HEK293 (cell line): ENCODE data around the gene PRKG1.
A peak's percentile ranks its signal among the peaks of the same experiment; 100 is the strongest.

Experiments used
- GFI1B ChIP-seq: fragments of 450-650 bp; formaldehyde crosslinking; IDR thresholded peaks from 2 replicates; pipeline ENCODE4 v1.5.1; 2016; ENCODE audit warnings: missing biosample characterization, missing genetic modification characterization
- MEIS1 ChIP-seq: sonication (generic); formaldehyde crosslinking; IDR thresholded peaks from 2 replicates; pipeline ENCODE4 v1.8.1; 2022; ENCODE audit warnings: missing genetic modification reagents, mild to moderate bottlenecking, borderline replicate concordance
- MYNN ChIP-seq: fragments of 450-650 bp; formaldehyde crosslinking; IDR thresholded peaks from 2 replicates; pipeline ENCODE4 v1.5.1; 2016; ENCODE audit warnings: missing biosample characterization, missing genetic modification characterization, borderline replicate concordance
- MZF1 ChIP-seq: fragments of 450-650 bp; formaldehyde crosslinking; IDR thresholded peaks from 2 replicates; pipeline ENCODE4 v1.5.1; 2017; ENCODE audit warnings: missing biosample characterization, missing genetic modification characterization, borderline replicate concordance
- OSR2 ChIP-seq: fragments of 450-650 bp; formaldehyde crosslinking; IDR thresholded peaks from 2 replicates; pipeline ENCODE4 v1.5.1; 2016; ENCODE audit warnings: missing biosample characterization, missing genetic modification characterization
- TRIM28 ChIP-seq: IDR thresholded peaks from 2 replicates; pipeline ENCODE4 v1.6.1; 2011; ENCODE audit warnings: low read length, control low read depth, borderline replicate concordance
- ZBTB1 ChIP-seq: fragments of 450-650 bp; formaldehyde crosslinking; IDR thresholded peaks from 2 replicates; pipeline ENCODE4 v1.5.1; 2016; ENCODE audit warnings: missing biosample characterization, missing genetic modification characterization
- ZBTB17 ChIP-seq: fragments of 450-650 bp; formaldehyde crosslinking; IDR thresholded peaks from 2 replicates; pipeline ENCODE4 v1.5.1; 2016; ENCODE audit warnings: missing biosample characterization, missing genetic modification characterization
- ZEB2 ChIP-seq: fragments of 450-650 bp; formaldehyde crosslinking; IDR thresholded peaks from 2 replicates; pipeline ENCODE4 v1.5.1; 2016; ENCODE audit warnings: missing biosample characterization, missing genetic modification characterization
- ZFP41 ChIP-seq: fragments of 450-650 bp; formaldehyde crosslinking; IDR thresholded peaks from 2 replicates; pipeline ENCODE4 v1.5.1; 2016; ENCODE audit warnings: missing biosample characterization, missing genetic modification characterization, borderline replicate concordance
- ZIC2 ChIP-seq: fragments of 450-650 bp; formaldehyde crosslinking; IDR thresholded peaks from 2 replicates; pipeline ENCODE4 v1.5.1; 2016; ENCODE audit warnings: missing biosample characterization, missing genetic modification characterization
- ZNF121 ChIP-seq: fragments of 450-650 bp; formaldehyde crosslinking; IDR thresholded peaks from 2 replicates; pipeline ENCODE4 v1.5.1; 2016; ENCODE audit warnings: missing biosample characterization, missing genetic modification characterization
- ZNF138 ChIP-seq: fragments of 450-650 bp; formaldehyde crosslinking; IDR thresholded peaks from 2 replicates; pipeline ENCODE4 v1.5.1; 2016; ENCODE audit warnings: missing biosample characterization, missing genetic modification characterization, borderline replicate concordance
- ZNF211 ChIP-seq: fragments of 450-650 bp; formaldehyde crosslinking; IDR thresholded peaks from 2 replicates; pipeline ENCODE4 v1.5.1; 2016; ENCODE audit warnings: low read depth, missing biosample characterization, missing genetic modification characterization
- ZNF221 ChIP-seq: fragments of 450-650 bp; formaldehyde crosslinking; IDR thresholded peaks from 2 replicates; pipeline ENCODE4 v1.5.1; 2017; ENCODE audit warnings: missing biosample characterization, missing genetic modification characterization, borderline replicate concordance
- ZNF274 ChIP-seq, 2 experiments: fragments of 200-500 bp in 1 of 2; fragments of 450-650 bp in 1 of 2; sonication (Bioruptor generic) in 1 of 2; formaldehyde crosslinking in 1 of 2; IDR thresholded peaks; 2 replicates each; pipeline versions ENCODE4 v1.5.1 to v1.6.1; 2014 to 2016; ENCODE audit warnings: borderline replicate concordance in 1 of 2, inconsistent platforms in 1 of 2, low read length in 1 of 2, missing biosample characterization in 1 of 2, missing genetic modification characterization in 1 of 2
- ZNF292 ChIP-seq: fragments of 450-650 bp; formaldehyde crosslinking; IDR thresholded peaks from 2 replicates; pipeline ENCODE4 v1.5.1; 2016; ENCODE audit warnings: low read depth, missing biosample characterization, missing genetic modification characterization, borderline replicate concordance
- ZNF350 ChIP-seq: fragments of 450-650 bp; formaldehyde crosslinking; IDR thresholded peaks from 2 replicates; pipeline ENCODE4 v1.5.0; 2017; ENCODE audit warnings: missing biosample characterization, mild to moderate bottlenecking, missing genetic modification characterization
- ZNF366 ChIP-seq: fragments of 450-650 bp; formaldehyde crosslinking; conservative IDR thresholded peaks from 2 replicates; pipeline ENCODE4 v1.5.1; 2016; ENCODE audit warnings: missing biosample characterization, missing genetic modification characterization
- ZNF501 ChIP-seq: fragments of 450-650 bp; formaldehyde crosslinking; IDR thresholded peaks from 2 replicates; pipeline ENCODE4 v1.5.1; 2016; ENCODE audit warnings: missing biosample characterization, missing genetic modification characterization
- ZNF561 ChIP-seq: fragments of 450-650 bp; IDR thresholded peaks from 2 replicates; pipeline ENCODE4 v1.5.1; 2018; ENCODE audit warnings: missing biosample characterization, missing genetic modification characterization, borderline replicate concordance
- ZNF585B ChIP-seq: fragments of 450-650 bp; formaldehyde crosslinking; IDR thresholded peaks from 2 replicates; pipeline ENCODE4 v1.5.1; 2016; ENCODE audit warnings: missing biosample characterization, missing genetic modification characterization
- ZNF621 ChIP-seq: fragments of 450-650 bp; formaldehyde crosslinking; IDR thresholded peaks from 2 replicates; pipeline ENCODE4 v1.5.1; 2017; ENCODE audit warnings: missing biosample characterization, missing genetic modification characterization
- ZNF624 ChIP-seq: fragments of 450-650 bp; formaldehyde crosslinking; IDR thresholded peaks from 2 replicates; pipeline ENCODE4 v1.5.1; 2017; ENCODE audit warnings: missing biosample characterization, missing genetic modification characterization
- ZNF658 ChIP-seq: fragments of 450-650 bp; formaldehyde crosslinking; IDR thresholded peaks from 2 replicates; pipeline ENCODE4; 2016; ENCODE audit warnings: missing biosample characterization, missing genetic modification characterization
- ZNF76 ChIP-seq: fragments of 450-650 bp; formaldehyde crosslinking; IDR thresholded peaks from 2 replicates; pipeline ENCODE4; 2016; ENCODE audit warnings: low read depth, missing biosample characterization, missing genetic modification characterization, borderline replicate concordance
- ZNF777 ChIP-seq: fragments of 450-650 bp; formaldehyde crosslinking; IDR thresholded peaks from 2 replicates; pipeline ENCODE4 v1.5.1; 2017; ENCODE audit warnings: missing biosample characterization, missing genetic modification characterization, borderline replicate concordance
- ZNF792 ChIP-seq: fragments of 450-650 bp; formaldehyde crosslinking; IDR thresholded peaks from 2 replicates; pipeline ENCODE4 v1.5.1; 2016; ENCODE audit warnings: missing biosample characterization, missing genetic modification characterization
- TF ChIP-seq, protein P1 (sequence below): fragments of 450-650 bp; formaldehyde crosslinking; IDR thresholded peaks from 2 replicates; pipeline ENCODE4 v1.5.1; 2016; ENCODE audit warnings: missing biosample characterization, missing genetic modification characterization
- TF ChIP-seq, protein P2 (sequence below): fragments of 450-650 bp; formaldehyde crosslinking; IDR thresholded peaks from 2 replicates; pipeline ENCODE4 v1.5.1; 2017; ENCODE audit warnings: missing biosample characterization, missing genetic modification characterization
- TF ChIP-seq, protein P3 (sequence below): fragments of 450-650 bp; formaldehyde crosslinking; IDR thresholded peaks from 2 replicates; pipeline ENCODE4 v1.5.1; 2017; ENCODE audit warnings: missing biosample characterization, mild to moderate bottlenecking, missing genetic modification characterization, moderate library complexity
- TF ChIP-seq, protein P4 (sequence below): fragments of 450-650 bp; formaldehyde crosslinking; IDR thresholded peaks from 2 replicates; pipeline ENCODE4 v1.5.1; 2016; ENCODE audit warnings: missing biosample characterization, missing genetic modification characterization

PRKG1 gene

DNA sequence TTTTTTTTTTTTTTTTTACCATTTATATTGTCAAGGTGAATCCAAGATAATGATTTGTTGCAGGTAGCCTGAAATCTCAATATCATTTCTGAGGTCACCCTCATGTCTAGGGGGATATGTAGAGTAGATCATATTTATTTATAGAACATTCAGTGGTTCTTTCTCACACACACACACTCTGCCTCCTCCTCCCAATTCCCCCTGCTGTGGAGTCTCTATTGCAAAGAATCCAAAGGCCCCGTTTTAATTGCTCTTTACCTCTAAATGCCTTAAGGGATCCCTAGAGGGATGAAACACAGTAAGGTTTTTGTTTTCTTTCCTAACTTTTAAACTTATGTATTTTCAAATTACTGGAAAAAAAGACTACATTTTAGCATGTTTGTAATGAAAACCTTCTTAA is 170.0 kb downstream of the PRKG1 start (continued):
- TF ChIP-seq, protein P1, sequence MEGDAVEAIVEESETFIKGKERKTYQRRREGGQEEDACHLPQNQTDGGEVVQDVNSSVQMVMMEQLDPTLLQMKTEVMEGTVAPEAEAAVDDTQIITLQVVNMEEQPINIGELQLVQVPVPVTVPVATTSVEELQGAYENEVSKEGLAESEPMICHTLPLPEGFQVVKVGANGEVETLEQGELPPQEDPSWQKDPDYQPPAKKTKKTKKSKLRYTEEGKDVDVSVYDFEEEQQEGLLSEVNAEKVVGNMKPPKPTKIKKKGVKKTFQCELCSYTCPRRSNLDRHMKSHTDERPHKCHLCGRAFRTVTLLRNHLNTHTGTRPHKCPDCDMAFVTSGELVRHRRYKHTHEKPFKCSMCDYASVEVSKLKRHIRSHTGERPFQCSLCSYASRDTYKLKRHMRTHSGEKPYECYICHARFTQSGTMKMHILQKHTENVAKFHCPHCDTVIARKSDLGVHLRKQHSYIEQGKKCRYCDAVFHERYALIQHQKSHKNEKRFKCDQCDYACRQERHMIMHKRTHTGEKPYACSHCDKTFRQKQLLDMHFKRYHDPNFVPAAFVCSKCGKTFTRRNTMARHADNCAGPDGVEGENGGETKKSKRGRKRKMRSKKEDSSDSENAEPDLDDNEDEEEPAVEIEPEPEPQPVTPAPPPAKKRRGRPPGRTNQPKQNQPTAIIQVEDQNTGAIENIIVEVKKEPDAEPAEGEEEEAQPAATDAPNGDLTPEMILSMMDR (tag by site-specific recombination) = no peak
- TF ChIP-seq GFI1B (tag by site-specific recombination) (no peak), ZNF366 (tag by site-specific recombination) (peak; percentile 33; the same call in 1 of the 2 replicates), OSR2 (tag by site-specific recombination) (no peak), ZNF292 (tag by site-specific recombination) (no peak), ZNF121 (tag by site-specific recombination) (no peak), MZF1 (tag by site-specific recombination) (peak; percentile 33; the same call in 1 of the 2 replicates), ZNF138 (tag by site-specific recombination) (no peak), ZNF274 (IDR thresholded peaks at IDR 0.05; ENCODE audit: low read length) (no peak), ZNF274 (tag by site-specific recombination; IDR thresholded peaks at IDR 0.05; ENCODE audit: borderline replicate concordance) (no peak), ZNF561 (no peak), MEIS1 (CRISPR knock-in tag) (no peak), ZIC2 (peak; percentile 41; the same call in 1 of the 2 replicates), ZNF777 (tag by site-specific recombination) (no peak), ZNF76 (tag by site-specific recombination) (no peak), ZNF211 (tag by site-specific recombination) (no peak), MYNN (no peak), ZEB2 (tag by site-specific recombination) (no peak), ZNF501 (tag by site-specific recombination) (no peak), ZBTB1 (tag by site-specific recombination) (no peak), ZNF792 (tag by site-specific recombination) (no peak), ZNF624 (tag by site-specific recombination) (no peak), ZNF350 (tag by site-specific recombination) (no peak), ZNF585B (tag by site-specific recombination) (no peak), TRIM28 (no peak), ZNF658 (no peak), ZNF621 (tag by site-specific recombination) (no peak), ZFP41 (tag by site-specific recombination) (no peak), ZBTB17 (no peak), ZNF221 (no peak)
- TF ChIP-seq, protein P2, sequence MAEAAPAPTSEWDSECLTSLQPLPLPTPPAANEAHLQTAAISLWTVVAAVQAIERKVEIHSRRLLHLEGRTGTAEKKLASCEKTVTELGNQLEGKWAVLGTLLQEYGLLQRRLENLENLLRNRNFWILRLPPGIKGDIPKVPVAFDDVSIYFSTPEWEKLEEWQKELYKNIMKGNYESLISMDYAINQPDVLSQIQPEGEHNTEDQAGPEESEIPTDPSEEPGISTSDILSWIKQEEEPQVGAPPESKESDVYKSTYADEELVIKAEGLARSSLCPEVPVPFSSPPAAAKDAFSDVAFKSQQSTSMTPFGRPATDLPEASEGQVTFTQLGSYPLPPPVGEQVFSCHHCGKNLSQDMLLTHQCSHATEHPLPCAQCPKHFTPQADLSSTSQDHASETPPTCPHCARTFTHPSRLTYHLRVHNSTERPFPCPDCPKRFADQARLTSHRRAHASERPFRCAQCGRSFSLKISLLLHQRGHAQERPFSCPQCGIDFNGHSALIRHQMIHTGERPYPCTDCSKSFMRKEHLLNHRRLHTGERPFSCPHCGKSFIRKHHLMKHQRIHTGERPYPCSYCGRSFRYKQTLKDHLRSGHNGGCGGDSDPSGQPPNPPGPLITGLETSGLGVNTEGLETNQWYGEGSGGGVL (tag by site-specific recombination) = peak; percentile 25; the same call in 1 of the 2 replicates
- TF ChIP-seq, protein P3, sequence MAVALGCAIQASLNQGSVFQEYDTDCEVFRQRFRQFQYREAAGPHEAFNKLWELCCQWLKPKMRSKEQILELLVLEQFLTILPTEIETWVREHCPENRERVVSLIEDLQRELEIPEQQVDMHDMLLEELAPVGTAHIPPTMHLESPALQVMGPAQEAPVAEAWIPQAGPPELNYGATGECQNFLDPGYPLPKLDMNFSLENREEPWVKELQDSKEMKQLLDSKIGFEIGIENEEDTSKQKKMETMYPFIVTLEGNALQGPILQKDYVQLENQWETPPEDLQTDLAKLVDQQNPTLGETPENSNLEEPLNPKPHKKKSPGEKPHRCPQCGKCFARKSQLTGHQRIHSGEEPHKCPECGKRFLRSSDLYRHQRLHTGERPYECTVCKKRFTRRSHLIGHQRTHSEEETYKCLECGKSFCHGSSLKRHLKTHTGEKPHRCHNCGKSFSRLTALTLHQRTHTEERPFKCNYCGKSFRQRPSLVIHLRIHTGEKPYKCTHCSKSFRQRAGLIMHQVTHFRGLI = no peak
- TF ChIP-seq, protein P4, sequence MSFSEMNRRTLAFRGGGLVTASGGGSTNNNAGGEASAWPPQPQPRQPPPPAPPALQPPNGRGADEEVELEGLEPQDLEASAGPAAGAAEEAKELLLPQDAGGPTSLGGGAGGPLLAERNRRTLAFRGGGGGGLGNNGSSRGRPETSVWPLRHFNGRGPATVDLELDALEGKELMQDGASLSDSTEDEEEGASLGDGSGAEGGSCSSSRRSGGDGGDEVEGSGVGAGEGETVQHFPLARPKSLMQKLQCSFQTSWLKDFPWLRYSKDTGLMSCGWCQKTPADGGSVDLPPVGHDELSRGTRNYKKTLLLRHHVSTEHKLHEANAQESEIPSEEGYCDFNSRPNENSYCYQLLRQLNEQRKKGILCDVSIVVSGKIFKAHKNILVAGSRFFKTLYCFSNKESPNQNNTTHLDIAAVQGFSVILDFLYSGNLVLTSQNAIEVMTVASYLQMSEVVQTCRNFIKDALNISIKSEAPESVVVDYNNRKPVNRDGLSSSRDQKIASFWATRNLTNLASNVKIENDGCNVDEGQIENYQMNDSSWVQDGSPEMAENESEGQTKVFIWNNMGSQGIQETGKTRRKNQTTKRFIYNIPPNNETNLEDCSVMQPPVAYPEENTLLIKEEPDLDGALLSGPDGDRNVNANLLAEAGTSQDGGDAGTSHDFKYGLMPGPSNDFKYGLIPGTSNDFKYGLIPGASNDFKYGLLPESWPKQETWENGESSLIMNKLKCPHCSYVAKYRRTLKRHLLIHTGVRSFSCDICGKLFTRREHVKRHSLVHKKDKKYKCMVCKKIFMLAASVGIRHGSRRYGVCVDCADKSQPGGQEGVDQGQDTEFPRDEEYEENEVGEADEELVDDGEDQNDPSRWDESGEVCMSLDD (tag by site-specific recombination) = no peak
